Measurements from ENCODE around the gene MAN1C1. TPM values are rescaled to one million over a fixed set of nuclear protein-coding genes. Genes with fewer than 3 reads are reported as not detected.

Gene MAN1C1
- total RNA-seq, 1 donor from 2014 or later: 64.7 TPM

- peak overlapping the region; percentile 85 for H3K27ac Mint-ChIP-seq (ENCODE audit: unreplicated experiment)
- TF ChIP-seq, protein P1, sequence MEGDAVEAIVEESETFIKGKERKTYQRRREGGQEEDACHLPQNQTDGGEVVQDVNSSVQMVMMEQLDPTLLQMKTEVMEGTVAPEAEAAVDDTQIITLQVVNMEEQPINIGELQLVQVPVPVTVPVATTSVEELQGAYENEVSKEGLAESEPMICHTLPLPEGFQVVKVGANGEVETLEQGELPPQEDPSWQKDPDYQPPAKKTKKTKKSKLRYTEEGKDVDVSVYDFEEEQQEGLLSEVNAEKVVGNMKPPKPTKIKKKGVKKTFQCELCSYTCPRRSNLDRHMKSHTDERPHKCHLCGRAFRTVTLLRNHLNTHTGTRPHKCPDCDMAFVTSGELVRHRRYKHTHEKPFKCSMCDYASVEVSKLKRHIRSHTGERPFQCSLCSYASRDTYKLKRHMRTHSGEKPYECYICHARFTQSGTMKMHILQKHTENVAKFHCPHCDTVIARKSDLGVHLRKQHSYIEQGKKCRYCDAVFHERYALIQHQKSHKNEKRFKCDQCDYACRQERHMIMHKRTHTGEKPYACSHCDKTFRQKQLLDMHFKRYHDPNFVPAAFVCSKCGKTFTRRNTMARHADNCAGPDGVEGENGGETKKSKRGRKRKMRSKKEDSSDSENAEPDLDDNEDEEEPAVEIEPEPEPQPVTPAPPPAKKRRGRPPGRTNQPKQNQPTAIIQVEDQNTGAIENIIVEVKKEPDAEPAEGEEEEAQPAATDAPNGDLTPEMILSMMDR (IDR thresholded peaks at IDR 0.05): no peak
- no peak overlapping the region for H3K4me3 Mint-ChIP-seq (ENCODE audit: unreplicated experiment)
- no peaks in the 10 kb centered on the region for H3K9me3 Mint-ChIP-seq (ENCODE audit: unreplicated experiment)
- DNase-seq (ENCODE audit: extremely low spot score, unreplicated experiment): no peak
- H3K27me3 Mint-ChIP-seq (ENCODE audit: unreplicated experiment): peaks cover 12% of the 10 kb centered on the region
- peaks cover 46% of the 10 kb centered on the region for H3K4me1 Mint-ChIP-seq (ENCODE audit: unreplicated experiment)
- H3K36me3 Mint-ChIP-seq (ENCODE audit: unreplicated experiment): peaks cover 8% of the 10 kb centered on the region
These were observed 128.2 kb downstream of the MAN1C1 start for GRCh38 chr1:25744636-25745425.

- H3K27ac Mint-ChIP-seq (ENCODE audit: unreplicated experiment): no peak overlapping the region
- TF ChIP-seq, protein P1 (IDR thresholded peaks at IDR 0.05): no peak
- no peaks in the 10 kb centered on the region for H3K9me3 Mint-ChIP-seq (ENCODE audit: unreplicated experiment)
- H3K27me3 Mint-ChIP-seq (ENCODE audit: unreplicated experiment): peaks cover 8% of the 10 kb centered on the region
- no peak overlapping the region for H3K4me3 Mint-ChIP-seq (ENCODE audit: unreplicated experiment)
- DNase-seq (ENCODE audit: extremely low spot score, unreplicated experiment): no peak
- H3K36me3 Mint-ChIP-seq (ENCODE audit: unreplicated experiment): peaks cover 13% of the 10 kb centered on the region
- H3K4me1 Mint-ChIP-seq (ENCODE audit: unreplicated experiment): peaks cover 37% of the 10 kb centered on the region
These were observed 129.9 kb downstream of the MAN1C1 start for GRCh38 chr1:25746299-25747045.

DNA sequence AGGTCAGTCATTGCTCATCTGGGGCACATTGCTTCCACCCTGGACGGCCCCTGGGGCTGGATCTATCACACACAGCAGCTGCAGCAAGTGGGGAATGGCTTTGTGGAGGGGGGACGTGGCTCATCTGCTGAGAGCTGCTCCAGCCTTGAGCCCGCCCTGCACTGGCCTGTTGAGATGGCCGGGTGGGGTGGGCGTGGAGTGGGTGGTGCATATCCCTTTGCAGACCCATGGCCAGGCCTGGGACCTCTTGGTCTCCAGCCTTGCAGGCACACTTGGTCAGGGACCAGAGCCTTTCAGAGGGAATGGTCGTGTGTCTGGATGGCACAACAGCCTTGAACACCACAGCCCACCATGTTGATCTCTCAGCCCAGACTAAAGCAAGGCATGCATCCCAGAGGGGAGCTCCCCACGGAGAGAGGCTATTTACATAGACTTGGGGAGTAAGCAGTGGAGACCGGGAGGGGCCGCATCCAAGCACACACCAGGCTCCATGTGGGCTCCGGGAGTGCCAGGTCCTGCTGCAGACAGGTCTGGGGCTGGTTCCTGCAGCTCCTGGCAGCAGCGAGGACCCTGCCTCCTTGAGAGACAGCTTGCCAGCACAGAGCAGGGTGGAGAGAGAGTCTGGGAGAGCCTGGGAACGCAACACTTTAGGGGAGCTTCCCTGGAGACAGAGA, 130.6 kb downstream of the MAN1C1 start:
- Mint-ChIP-seq H3K27me3 (ENCODE audit: unreplicated experiment) (peaks cover 8% of the 10 kb centered on the region), H3K36me3 (ENCODE audit: unreplicated experiment) (peaks cover 18% of the 10 kb centered on the region), H3K4me1 (ENCODE audit: unreplicated experiment) (peaks cover 30% of the 10 kb centered on the region), H3K9me3 (ENCODE audit: unreplicated experiment) (no peaks in the 10 kb centered on the region), H3K27ac (ENCODE audit: unreplicated experiment) (no peak overlapping the region), H3K4me3 (ENCODE audit: unreplicated experiment) (no peak overlapping the region)
- TF ChIP-seq, protein P1 (IDR thresholded peaks at IDR 0.05): no peak
- no peak for DNase-seq (ENCODE audit: extremely low spot score, unreplicated experiment)

- Mint-ChIP-seq H3K9me3 (ENCODE audit: unreplicated experiment) (no peaks in the 10 kb centered on the region), H3K27ac (ENCODE audit: unreplicated experiment) (no peak overlapping the region), H3K4me3 (ENCODE audit: unreplicated experiment) (no peak overlapping the region), H3K4me1 (ENCODE audit: unreplicated experiment) (peaks cover 17% of the 10 kb centered on the region), H3K27me3 (ENCODE audit: unreplicated experiment) (peaks cover 8% of the 10 kb centered on the region), H3K36me3 (ENCODE audit: unreplicated experiment) (peaks cover 23% of the 10 kb centered on the region)
- TF ChIP-seq, protein P1 (IDR thresholded peaks at IDR 0.05): no peak
- no peak for DNase-seq (ENCODE audit: extremely low spot score, unreplicated experiment)
These were observed 132.1 kb downstream of the MAN1C1 start for GRCh38 chr1:25748531-25749205.

All from osteocyte (in vitro differentiated cells).